Left lobe of liver (tissue), 2 donors: ENCODE measurements around the gene PIGM. TPM values are rescaled to one million over a fixed set of nuclear protein-coding genes. Genes with fewer than 3 reads are reported as not detected.
"Not testable (repeated sequence)": the region's sequence is repeated elsewhere in the genome, so short reads cannot be mapped to it uniquely, and the experiment has no call there.

Experiments
- ATAC-seq: fragments of 200-7000 bp; cut with Tn5 transposase; one replicate; pipeline ENCODE4 v1.9.1; 2020; ENCODE audit warnings: mild to moderate bottlenecking, moderate library complexity
- DNase-seq: peaks from one replicate; pipeline ENCODE4 v3.0.0-alpha.2; 2020; ENCODE audit warnings: low spot score
- total RNA-seq: library from RNA; stranded (reverse); gene quantifications from one replicate; pipeline ENCODE4 v1.2.1, GENCODE V29; 2021
- donor health status: DM: no; HTN: no; CAD: no; lungs with moderate emphysema.
- donor health status: DM: no; HTN: yes; CAD: no.

Gene PIGM
- total RNA-seq, 1 donor from 2014 or later: 3.4 TPM

GRCh38 chr1:160061369-160062229 lies 29.8 kb upstream of the PIGM start:
- DNase-seq (no peak), ATAC-seq (no peak)

DNA sequence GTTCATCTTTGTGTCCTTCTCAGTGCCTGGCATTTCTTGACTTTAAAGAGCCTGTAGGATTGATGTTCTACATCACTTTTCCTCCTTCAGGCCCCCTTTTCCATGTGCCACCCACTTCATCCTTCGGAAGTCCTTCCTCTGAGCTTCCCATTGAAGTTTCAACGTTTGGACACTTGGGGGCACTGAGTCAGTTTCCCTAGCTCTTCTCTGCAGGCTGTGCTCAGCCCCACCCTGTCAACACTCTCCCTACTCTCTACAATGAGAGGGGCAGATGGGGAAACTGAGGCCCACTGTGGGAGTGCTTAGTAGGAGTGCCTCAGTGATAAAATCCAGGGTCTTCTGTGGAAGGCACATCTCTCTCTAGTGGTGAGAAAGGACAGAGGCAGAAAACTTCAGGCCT lies 26.3 kb upstream of the PIGM start:
- DNase-seq (no peak), ATAC-seq (peak; percentile 42)

DNA sequence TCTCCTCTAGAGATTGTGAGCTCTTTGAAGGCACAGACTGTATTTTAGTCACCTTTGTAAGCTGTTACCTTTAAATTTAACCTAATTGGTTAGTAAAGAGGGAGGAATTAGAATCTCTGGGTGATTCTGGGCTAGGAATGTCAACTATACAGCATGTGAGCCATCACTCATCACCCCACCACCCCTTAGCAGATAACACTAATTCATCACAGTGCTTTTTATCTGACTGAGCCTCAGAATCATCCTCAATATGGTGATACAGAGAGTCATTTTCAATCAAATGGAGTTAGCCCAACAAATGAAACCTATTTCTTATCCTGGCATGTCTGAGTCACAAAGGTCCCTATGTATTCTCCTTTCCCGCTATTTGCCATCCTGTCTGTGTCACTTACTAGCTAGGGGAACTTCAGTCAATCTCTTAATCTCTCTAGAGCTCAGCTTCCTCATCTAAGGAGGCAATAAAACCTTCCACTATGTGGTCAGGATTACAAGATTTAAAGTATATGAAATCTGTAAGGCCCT lies 24.9 kb upstream of the PIGM start:
- ATAC-seq: no peak
- no peak for DNase-seq

DNA sequence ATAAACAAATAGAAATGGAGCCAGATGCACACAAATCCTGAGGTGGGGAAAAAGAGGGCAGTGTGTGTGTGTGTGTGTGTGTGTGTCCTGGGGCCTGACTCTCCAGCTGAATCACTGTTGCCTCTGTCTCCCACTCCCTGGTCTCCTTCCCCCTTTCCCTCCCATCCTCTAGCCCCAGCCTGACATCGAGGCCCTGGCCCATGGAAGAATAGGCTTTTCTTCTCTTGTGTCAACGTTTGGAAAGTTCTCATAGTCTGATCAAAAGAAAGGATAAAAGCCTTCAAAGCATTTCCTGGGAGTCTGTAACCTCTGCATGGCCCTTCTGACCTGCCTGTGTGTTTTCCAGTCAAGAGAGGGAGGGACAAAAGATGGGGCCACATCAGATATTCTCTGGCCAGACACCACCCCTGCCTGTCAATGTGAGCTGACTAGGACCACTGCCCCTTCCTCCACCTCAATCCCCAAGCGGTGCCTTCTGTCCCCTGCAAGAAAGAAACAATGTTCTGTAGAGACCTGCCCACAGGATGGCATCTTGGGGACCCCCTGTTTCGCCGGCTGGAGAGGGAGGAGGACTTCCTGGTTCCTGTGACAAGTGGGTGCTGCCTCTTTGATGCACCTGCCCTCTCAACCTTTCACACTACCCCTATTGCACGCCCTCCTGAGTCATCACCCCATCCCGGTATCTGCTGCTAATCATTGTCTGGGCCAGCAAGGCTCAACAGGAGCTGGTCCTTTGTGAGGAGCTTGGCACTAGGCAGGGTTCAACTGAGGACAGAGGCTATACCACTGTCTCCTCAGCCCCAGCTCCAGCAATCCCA lies 22.0 kb upstream of the PIGM start:
- DNase-seq (no peak), ATAC-seq (no peak)

DNA sequence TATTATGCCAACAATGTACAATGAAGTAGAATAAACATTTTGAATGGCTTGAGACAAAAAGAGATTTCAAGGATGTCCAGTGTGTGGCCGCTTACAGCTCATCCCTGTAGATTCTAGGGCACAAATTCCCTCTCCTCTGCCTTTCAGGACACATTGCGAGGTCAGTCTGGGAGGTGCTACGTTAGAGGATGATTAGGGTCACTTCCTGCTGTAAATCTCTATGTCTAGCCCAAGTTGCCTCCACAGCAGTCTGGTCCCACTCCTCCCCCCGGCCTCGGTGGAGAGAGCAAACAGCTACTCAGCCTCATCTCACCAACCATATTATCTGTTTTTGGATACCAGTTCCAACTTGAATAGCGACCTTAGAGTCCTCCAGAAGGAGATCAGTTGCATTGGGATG lies 21.1 kb upstream of the PIGM start:
- ATAC-seq (no peak), DNase-seq (no peak)

DNA sequence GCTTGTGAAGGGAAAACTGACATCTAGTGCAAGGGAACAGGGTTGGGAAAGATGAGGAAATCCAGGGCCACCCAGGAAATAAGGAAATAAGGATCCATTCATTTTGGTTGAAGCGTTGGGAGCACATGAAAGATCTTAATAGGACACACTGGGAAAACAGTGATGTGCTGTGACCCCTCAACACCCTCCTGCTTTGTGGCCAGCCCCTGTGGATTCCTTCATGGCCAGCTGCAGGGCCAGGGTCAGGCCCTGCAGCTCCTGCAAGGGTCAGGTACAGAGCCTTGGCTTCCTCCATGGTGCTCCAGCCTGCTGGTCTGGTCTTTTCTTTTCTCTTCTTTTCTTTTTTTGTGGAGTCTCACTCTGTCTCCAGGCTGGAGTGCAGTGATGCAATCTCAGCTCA lies 18.8 kb upstream of the PIGM start:
- ATAC-seq (no peak), DNase-seq (no peak)

DNA sequence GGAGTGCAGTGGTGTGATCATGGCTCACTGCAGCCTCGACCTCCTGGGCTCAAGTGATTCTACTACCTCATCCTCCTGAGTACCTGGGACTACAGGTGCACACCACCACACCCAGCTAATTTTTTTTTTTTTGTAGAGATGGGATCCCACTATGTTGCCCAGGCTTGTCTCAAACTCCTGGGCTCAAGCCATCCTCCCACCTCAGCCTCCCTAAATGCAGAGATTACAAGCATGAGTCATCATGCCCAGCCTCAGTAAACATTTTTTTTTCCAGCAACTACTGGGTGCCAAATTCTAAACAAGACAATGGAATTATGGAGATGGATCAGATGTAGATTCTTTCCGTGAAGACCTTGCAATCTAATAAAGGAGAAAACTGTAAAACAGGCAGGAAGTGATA lies 18.4 kb upstream of the PIGM start:
- ATAC-seq, DNase-seq: not testable (repeated sequence)

DNA sequence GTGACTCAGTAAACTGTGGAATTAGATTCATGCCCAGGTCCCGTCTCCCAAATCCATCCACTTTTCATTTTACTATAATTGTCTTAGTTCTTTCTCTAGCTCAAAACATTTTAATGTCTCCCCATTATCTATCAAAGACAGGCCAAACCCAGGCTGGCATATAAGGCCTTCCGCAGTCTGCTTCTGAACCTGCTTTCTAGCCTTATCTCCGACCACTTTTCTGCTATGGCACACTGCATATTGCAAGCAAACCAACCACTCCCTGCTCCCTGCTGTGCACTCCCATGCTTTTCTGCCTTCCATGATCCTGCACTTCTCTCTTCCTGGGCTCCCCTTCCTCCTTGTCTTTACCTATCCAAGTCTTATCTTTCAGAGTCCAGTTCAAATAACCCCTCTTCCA lies 17.3 kb upstream of the PIGM start:
- ATAC-seq: no peak

DNA sequence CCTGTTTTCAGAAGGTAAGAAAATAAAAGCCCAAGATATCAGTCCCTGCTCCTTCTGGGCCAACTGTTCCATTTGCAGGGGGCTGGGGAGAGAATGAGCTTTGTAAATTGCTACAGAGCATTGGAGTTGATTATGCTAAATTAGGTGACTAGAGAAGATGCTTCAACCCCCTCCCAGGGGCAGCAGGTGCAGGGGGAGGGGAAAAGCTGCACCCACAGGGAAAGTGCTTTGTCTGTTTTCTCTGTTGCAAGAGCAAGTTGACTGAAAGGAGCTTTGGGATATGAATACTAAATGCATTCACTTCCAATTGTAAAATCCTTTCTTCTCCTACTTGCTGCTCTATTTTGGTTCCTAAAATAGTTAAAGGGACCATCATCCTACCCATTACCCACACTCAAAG lies 16.5 kb upstream of the PIGM start:
- ATAC-seq (no peak), DNase-seq (no peak)

More for the DNA sequence above, 17.3 kb upstream of the PIGM start:
- DNase-seq: no peak

DNA sequence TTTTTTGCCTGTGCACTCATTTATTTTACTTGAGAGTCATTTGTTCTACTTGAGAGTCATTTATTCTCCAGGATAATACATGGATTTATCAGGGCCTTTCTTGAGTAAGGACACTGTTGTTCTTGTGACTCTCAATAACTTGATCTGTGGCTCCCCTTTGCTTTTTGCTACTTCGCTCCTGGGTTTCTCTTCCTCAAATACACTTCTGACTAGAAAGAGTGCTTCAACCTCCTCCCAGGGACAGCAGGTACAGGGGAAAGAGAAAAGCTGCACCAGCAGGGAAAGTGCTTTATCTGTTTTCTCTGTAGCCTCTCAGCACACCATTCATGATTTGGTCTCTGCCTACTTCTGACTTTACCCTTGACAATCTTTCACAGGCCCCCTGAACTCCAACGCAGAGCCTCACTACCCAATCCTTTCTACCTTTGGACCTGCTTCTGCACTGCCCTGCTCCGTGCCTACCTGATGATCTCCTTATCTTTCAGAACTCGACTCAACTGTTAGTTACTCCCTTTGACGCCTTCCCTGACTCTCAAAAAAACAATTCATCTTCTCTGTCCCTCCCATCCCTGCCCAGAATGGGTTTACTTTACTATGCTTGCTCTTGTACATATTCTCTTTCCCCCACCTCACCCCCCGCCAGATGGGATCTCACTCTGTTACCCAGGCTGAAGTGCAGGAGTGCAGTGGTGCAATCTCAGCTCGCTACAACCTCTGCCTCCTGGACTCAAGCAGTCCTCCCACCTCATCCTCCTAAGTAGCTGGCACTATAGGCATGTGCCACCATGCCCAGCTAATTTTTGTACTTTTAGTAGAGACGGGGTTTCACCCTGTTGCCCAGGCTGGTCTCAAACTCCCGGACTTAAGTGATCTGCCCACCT lies 15.6 kb upstream of the PIGM start:
- ATAC-seq: no peak
- DNase-seq: no peak

- ATAC-seq (peak; percentile 85), DNase-seq (no peak)
These were observed 14.8 kb upstream of the PIGM start for GRCh38 chr1:160046494-160047110.

DNA sequence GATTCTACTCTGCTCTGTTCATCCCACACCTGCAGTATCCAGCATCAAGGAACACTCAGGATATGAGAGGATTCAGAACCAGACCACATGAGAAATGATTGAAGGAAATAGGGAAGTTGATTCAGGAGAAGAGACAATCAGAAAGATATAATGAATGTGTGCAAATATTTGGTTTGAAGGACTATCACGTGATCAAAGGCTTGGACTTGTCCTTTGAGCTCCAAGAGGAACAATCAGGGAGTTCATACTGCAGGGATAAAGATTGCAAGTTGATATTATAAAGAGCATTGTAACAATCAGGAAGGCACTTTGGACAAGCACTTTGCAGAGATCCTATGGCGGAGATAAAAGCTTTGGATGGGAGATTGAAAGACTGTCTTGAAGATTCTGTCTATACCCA lies 13.9 kb upstream of the PIGM start:
- DNase-seq (no peak), ATAC-seq (peak; percentile 69)

- DNase-seq: no peak
These were observed 11.8 kb upstream of the PIGM start for GRCh38 chr1:160043543-160043942.

DNA sequence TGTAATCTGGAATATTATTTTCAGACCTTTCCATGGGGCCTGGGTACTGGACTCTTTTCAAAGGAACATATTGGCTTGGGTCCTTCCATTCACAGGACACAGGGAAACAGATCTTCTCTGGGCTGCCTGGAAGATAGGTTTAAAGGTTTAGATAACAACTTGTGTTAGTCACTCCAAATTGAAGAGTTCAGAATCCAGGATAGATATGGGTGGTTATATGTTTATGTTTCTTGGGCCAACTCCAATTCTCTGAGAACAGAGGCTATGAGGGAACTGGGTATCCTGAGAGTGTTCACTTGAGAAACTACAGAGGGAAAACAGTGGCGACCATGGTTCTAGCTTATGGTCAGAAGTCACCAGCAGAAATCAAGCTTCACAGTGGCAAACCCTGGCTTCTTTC lies 8.7 kb upstream of the PIGM start:
- ATAC-seq: no peak
- DNase-seq: no peak

More at GRCh38 chr1:160043543-160043942, 11.8 kb upstream of the PIGM start:
- ATAC-seq: no peak

GRCh38 chr1:160032165-160032820 lies 503 bp upstream of the PIGM start:
- peak; percentile 51 for ATAC-seq
- no peak for DNase-seq

- ATAC-seq (peak; percentile 39), DNase-seq (no peak)
These were observed 979 bp downstream of the PIGM start for GRCh38 chr1:160030657-160031364.

DNA sequence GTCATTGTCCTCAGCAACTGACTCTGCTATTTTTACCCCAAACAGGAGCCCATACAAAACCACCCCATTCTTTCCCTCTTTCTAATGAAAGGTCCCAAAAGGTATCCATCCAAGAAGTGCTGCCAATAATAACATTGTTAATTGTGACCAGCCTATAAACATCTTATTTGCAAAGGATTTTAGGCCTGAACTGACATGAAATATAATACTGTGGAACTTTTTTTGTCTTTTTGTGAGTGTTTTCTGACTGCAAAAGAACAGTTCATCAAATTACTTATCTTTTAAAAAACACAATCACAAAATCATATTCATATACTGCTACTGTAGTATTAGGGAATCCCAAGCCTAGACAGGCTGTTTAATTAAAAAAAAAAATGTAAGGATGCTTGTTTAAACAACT lies 3.4 kb downstream of the PIGM start:
- ATAC-seq (no peak), DNase-seq (no peak)

DNA sequence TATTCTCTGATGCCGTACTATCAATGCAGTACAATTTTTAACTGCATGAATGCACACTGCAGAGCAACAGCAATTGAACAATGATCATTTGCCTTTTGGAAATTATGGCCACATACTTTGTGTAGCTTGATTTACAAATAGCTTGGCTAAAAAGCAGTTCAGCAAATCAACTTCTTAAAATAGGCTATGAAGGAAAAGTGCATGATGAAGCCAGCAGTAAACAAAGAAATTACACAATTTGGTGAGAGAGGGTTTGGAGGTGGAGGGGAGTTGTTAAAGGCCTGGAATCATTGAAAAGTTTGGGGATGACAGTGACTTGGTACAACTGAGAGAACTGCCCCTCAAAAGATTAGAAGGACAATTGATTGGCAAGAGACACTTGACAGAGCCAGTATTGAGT lies 6.5 kb downstream of the PIGM start:
- DNase-seq: no peak
- peak; percentile 68 for ATAC-seq

GRCh38 chr1:160024195-160024905 lies 7.4 kb downstream of the PIGM start:
- DNase-seq (no peak), ATAC-seq (no peak)
